GM12874 (cell line): ENCODE data around the gene CSNK1A1.

ENCODE experiments used
- CTCF ChIP-seq: IDR thresholded peaks from 2 replicates; pipeline ENCODE4 v1.5.1; 2011; ENCODE audit warnings: low read depth, mild to moderate bottlenecking, control low read depth, low read length, moderate library complexity; ENCODE audit not compliant: insufficient read depth

The CSNK1A1 gene

GRCh38 chr5:149503006-149503405, 48.2 kb downstream of the CSNK1A1 start:
- TF ChIP-seq CTCF, result no peak

- no peak for TF ChIP-seq CTCF
Measured at GRCh38 chr5:149500922-149501582, 50.2 kb downstream of the CSNK1A1 start.

- no peak for TF ChIP-seq CTCF
Measured at GRCh38 chr5:149498724-149499336, 52.4 kb downstream of the CSNK1A1 start.

- no peak for TF ChIP-seq CTCF
Measured at GRCh38 chr5:149497357-149497756, 53.9 kb downstream of the CSNK1A1 start.

- no peak for TF ChIP-seq CTCF
Measured at GRCh38 chr5:149496917-149497316, 54.3 kb downstream of the CSNK1A1 start.

GRCh38 chr5:149496166-149496565, 55.1 kb downstream of the CSNK1A1 start:
- no peak for TF ChIP-seq CTCF

GRCh38 chr5:149495673-149496072, 55.6 kb downstream of the CSNK1A1 start:
- TF ChIP-seq CTCF, result no peak
